ENCODE data around the gene SUMO2. TPM values are rescaled to one million over a fixed set of nuclear protein-coding genes. Genes with fewer than 3 reads are reported as not detected.
"Not testable (repeated sequence)": the region's sequence is repeated elsewhere in the genome, so short reads cannot be mapped to it uniquely, and the experiment has no call there.

The SUMO2 gene
- total and polyA plus RNA-seq, 2 of the 13 experiments (the other 11 are each of a cell fraction or from before 2014, with no cell fraction given) = 337 to 553 TPM

GRCh38 chr17:75127936-75128335, 54.8 kb downstream of the SUMO2 start:
- H3K79me2 ChIP-seq (ENCODE audit: insufficient read depth, low read length); DNase-seq (ENCODE audit: low spot score): not testable (repeated sequence)

DNA sequence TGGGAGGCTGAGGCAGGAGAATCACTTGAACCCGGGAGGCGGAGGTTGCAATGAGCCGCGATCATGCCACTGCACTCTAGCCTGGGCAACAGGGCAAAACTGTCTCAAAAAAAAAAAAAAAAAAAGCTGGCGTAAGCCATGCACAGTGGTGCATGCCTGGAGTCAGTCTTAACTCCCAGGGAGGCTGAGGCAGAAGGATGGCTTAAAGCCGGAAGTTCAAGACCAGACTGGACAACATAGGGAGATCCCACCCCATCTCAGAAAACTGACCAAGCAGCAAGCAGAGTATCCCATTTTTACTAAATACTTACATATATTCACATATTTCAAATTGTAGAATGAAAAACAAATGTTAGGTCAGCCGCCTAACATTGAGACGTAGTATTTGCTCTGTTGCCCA, 55.8 kb downstream of the SUMO2 start:
- WGBS (ENCODE audit: low lambda C conversion rate) = 97% methylated on average over 8 of the region's 8 CpGs
- TF ChIP-seq MXD1 (CRISPR knock-in tag; IDR thresholded peaks at IDR 0.05) (no peak), HDAC1 (CRISPR knock-in tag; IDR thresholded peaks at IDR 0.05) (no peak), ZNF331 (CRISPR knock-in tag; IDR thresholded peaks at IDR 0.05) (no peak), ZNF121 (CRISPR knock-in tag; IDR thresholded peaks at IDR 0.05) (peak; percentile 57)
- H3K9me3 ChIP-seq (ENCODE audit: low read length) = no peaks in the 10 kb centered on the region
- H3K36me3 ChIP-seq (replicated peaks in 1 of 2; ENCODE audit: control insufficient read depth in 1 of 2, insufficient read depth in 2 of 2, low read length in 2 of 2) = peaks cover 6 to 18% of the 10 kb centered on the region in 2 experiments; a peak in 4 of 5 replicates
- H3K4me2 ChIP-seq (ENCODE audit: low read depth, low read length) = no peak overlapping the region
- no peak for ATAC-seq
- H3K4me3 ChIP-seq (replicated peaks in 1 of 3; ENCODE audit: insufficient read depth in 1 of 3, low read depth in 2 of 3, low read length in 3 of 3) = no peak overlapping the region
- H3K79me2 ChIP-seq (ENCODE audit: insufficient read depth, low read length) = peaks cover 8% of the 10 kb centered on the region
- peaks cover 17% of the 10 kb centered on the region for H3K4me1 ChIP-seq (ENCODE audit: insufficient read depth, low read length)
- ChIA-PET POLR2A (interaction anchor here (0.7 to 1.6 kb wide), 2 partner anchors 41 to 50 kb away, joined by 3 to 4 read pairs; no protein-coding TSS in a partner anchor), CTCF (ENCODE audit: low intra/inter-chr PET ratio, low total read pairs) (no interaction called here)
- no peak overlapping the region for H2AFZ ChIP-seq (ENCODE audit: low read length)
- no peaks in the 10 kb centered on the region for H3K27me3 ChIP-seq (ENCODE audit: control insufficient read depth in 1 of 2, insufficient read depth in 2 of 2, low read length in 2 of 2)
- H3K27ac ChIP-seq (ENCODE audit: extremely low read length, insufficient read depth, low read length) = no peak overlapping the region
- DNase-seq (ENCODE audit: low spot score) = no peak
- peaks cover 4% of the 10 kb centered on the region; the same call in 1 of the 2 replicates for H4K20me1 ChIP-seq (ENCODE audit: insufficient read depth, low read length)
- no peak overlapping the region for H3K9ac ChIP-seq (ENCODE audit: insufficient read depth, low read depth, low read length)
- intact Hi-C loops (cut with micrococcal nuclease; ENCODE audit: unreplicated experiment) (no loop called here), in situ Hi-C loops (cut with HindIII; ENCODE audit: extremely low pct_ligation_motif_present, low pct_unique_long_range_greater_than_20kb) (no loop called here)
- no TSS peak for BruUV-seq (replicated peaks)
- FAIRE-seq = no peak

More at GRCh38 chr17:75127936-75128335, 54.8 kb downstream of the SUMO2 start:
- in situ Hi-C loops (cut with HindIII; ENCODE audit: extremely low pct_ligation_motif_present, low pct_unique_long_range_greater_than_20kb); intact Hi-C loops (cut with micrococcal nuclease; ENCODE audit: unreplicated experiment); H3K9me3 ChIP-seq (ENCODE audit: low read length); BruUV-seq (replicated peaks); H3K27me3 ChIP-seq (ENCODE audit: control insufficient read depth in 1 of 2, insufficient read depth in 2 of 2, low read length in 2 of 2); H4K20me1 ChIP-seq (ENCODE audit: insufficient read depth, low read length); FAIRE-seq; H3K27ac ChIP-seq (ENCODE audit: extremely low read length, insufficient read depth, low read length); H3K4me2 ChIP-seq (ENCODE audit: low read depth, low read length); CTCF ChIA-PET (ENCODE audit: low intra/inter-chr PET ratio, low total read pairs); H3K9ac ChIP-seq (ENCODE audit: insufficient read depth, low read depth, low read length); H3K4me3 ChIP-seq (replicated peaks in 1 of 3; ENCODE audit: insufficient read depth in 1 of 3, low read depth in 2 of 3, low read length in 3 of 3); H2AFZ ChIP-seq (ENCODE audit: low read length); ATAC-seq: not testable (repeated sequence)
- 91% methylated on average over 5 of the region's 5 CpGs for WGBS (ENCODE audit: low lambda C conversion rate)
- TF ChIP-seq ZNF121 (CRISPR knock-in tag; IDR thresholded peaks at IDR 0.05) (peak; percentile 70; the same call in 1 of the 2 replicates), CEBPB (IDR thresholded peaks at IDR 0.05; ENCODE audit: borderline replicate concordance, low read depth, low read length) (peak; percentile 10; the same call in 1 of the 2 replicates), CEBPG (CRISPR knock-in tag; IDR thresholded peaks at IDR 0.05) (peak; percentile 29; the same call in 1 of the 2 replicates)
- peaks cover 27% of the 10 kb centered on the region for H3K4me1 ChIP-seq (ENCODE audit: insufficient read depth, low read length)
- POLR2A ChIA-PET = interaction anchor here (1.0 to 1.9 kb wide), 4 partner anchors 11 to 51 kb away, joined by 3 to 9 read pairs (median 4); no protein-coding TSS in a partner anchor
- peaks cover 6 to 18% of the 10 kb centered on the region in 2 experiments; a peak in 4 of 5 replicates for H3K36me3 ChIP-seq (replicated peaks in 1 of 2; ENCODE audit: control insufficient read depth in 1 of 2, insufficient read depth in 2 of 2, low read length in 2 of 2)

All from HepG2 (cell line).